Raji (cell line): Measurements from ENCODE around the gene MACROD2.

Source experiments
- POLR2A ChIP-seq: IDR thresholded peaks from 2 replicates; pipeline ENCODE4 v1.6.1; 2011; ENCODE audit warnings: low read depth, low read length, control low read depth; ENCODE audit not compliant: insufficient read depth

The MACROD2 gene

DNA sequence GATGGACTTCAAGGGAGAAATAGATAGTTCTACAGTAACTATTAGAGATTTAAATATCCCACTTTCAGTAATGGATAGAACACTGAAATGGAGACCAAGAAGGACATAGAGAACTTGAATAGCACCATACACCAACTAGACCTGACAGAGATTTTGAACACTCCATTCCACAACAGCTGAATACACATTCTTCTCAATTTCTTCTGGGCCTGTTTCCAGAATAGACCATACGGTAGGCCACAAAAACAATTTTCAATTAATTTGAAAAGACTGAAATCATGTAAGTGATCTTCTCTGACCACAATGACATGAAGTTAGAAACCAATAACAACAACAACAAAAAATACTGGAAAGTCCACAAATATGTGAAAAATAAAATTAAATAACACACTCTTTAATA is 1321.2 kb downstream of the MACROD2 start:
- TF ChIP-seq POLR2A = no peak

DNA sequence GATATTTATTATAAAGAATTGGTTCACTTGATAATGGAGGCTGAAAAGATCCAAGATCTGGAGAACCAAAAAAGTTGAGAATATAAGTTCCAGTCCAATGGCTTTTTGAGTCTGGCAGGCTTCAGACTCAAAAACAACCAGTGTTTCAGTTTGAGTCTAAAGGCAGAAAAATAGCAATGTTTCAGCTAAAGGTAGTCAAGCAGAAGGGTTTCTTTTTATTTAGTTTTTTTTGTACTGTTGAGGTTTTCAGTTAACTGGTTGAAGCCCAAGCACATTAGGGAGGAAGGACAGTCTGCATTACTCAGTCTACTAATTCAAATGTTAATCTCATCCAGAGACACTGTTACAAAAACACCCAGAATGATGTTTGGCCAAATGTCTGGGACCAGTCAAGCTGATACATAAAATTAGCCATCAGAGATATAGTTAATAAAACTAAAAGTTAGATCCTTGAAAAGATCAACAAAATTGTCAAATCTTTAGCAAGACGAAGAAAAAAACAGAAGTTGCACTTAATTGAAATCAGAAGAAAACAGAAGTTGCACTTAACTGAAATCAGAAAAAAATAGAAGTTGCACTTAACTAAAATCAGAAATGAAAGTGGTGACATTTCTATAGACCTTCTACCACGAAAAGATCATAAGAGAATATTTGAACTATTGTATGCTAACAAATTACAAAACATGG is 1322.4 kb downstream of the MACROD2 start:
- no peak for TF ChIP-seq POLR2A

DNA sequence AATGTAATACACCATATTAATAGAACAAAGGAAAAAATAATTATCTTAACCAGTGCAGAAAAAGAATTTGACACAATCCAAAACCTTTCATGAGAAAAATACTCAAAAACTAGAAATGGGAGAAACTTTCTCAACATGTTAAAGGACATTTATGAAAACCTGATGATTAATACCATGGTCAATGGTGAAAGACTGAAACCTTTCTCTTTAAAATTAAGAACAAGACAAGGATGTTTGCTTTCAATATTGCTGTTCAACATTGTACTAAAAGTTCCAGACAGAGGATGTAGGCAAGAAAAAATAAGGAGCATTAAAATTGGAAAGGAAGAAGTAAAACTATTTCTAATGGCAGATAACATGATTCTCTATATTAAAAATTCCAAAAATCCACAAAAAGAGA is 1323.4 kb downstream of the MACROD2 start:
- TF ChIP-seq POLR2A = no peak

DNA sequence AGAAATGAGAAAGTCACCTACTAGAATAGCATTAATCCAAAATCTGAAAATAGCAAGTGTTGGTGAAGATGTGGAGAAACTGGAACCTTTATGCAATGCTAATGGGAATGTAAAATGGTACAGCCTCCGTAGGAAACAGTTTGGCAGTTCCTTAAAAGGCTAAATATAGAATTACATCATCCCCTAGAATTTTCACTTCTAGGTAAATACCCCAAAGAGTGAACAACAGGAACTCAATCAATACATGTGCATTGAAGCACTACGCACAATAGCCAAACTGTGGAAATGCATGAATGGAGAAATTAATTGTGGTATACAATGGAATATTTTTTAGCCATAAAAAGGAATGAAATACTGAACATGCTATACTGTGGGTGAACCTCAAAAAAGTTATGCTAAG is 1324.1 kb downstream of the MACROD2 start:
- TF ChIP-seq POLR2A = no peak

DNA sequence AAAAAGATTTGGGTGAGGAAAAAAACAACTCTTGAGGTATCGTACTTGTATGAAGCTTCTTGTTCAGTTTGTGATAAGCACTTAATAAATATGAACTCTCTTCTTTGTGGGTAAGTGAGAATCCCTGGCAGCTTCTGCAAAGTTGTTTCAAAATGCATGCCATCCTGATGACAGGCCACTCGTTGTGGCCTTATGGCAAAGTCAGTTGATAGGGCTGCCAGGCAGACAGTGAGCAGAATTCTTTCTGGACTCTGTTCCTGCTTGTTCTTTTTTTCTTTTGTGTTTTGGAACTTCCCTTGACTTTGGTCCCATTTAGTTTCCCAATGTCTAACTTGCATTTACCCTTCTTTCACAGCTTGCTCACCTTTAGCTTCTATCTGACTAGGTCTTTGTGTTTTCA is 1325.6 kb downstream of the MACROD2 start:
- no peak for TF ChIP-seq POLR2A

DNA sequence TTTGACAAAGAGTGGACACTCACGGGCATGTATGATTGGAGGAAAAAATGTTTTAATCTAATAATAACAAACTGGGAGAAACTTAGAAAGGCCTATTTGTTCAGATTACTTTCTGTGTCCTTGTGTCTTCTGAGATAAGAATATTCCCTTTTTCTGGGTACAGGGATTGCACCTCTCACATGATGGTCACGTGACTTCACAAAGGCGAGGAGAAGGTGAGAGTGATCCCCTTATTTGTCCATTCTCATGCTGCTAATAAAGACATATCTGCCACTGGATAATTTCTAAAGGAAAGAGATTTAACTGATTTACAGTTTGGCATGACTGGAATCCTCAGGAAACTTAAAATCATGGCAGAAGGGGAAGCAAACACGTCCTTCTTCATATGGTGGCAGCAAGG is 1331.8 kb downstream of the MACROD2 start:
- TF ChIP-seq POLR2A = no peak

DNA sequence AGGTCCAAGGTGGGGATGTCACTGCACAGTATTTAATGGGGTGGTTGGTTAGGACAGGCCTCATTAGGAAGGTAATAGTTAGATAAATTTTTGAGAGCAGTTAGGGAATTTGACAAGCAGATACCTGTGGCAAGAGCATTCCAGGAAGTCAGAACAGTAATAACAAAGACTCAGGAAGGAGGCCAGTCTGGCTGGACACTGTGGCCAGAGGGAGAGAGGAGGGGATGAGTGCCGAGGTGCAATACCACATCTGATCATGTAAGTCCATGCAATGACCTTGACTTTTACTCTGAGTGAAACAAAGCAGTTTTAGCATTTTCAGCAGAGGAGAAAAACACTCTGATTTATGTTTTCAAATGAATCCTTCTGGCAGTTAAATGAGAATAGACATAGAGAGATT is 1332.8 kb downstream of the MACROD2 start:
- no peak for TF ChIP-seq POLR2A

DNA sequence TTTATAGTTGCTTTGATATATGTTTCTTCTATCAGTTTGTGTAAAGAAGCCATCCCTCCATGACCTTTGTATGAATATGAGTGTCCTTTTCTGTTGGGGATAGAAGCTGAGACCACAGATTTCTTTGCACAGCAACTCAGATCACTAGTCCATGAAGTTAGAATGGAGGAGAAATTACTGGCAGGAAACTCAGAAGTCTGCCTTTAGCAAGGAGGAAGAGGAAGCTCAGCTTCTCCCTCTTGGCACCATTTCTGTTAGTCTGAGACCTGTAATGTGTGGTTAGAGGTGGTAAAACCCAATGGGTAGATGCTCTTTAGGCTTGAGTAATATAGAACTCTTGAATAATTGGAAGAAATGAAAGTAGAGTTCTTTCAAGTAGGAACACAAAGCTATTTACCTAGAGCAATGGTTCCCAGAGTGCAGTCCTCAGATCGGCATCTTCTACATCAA is 1337.4 kb downstream of the MACROD2 start:
- TF ChIP-seq POLR2A = no peak

DNA sequence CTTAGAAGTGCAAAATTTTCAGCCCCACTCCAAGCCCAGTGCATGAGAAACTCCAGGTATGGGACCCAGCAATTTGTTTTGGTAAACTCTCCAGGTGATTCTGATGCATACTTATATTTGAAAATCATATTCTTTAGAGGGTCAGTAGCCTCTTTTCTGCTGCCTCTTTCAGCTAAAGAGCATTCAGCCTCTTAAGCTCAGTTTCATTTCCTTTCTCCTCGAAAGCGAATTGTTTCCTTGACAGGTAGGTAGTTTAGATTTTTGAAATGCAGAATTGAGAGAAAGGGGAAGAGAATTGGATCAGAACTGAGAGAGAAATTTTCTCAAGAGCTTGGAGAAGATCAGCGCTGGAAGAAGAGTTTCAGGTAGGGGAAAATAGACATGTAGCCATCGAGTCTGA is 1337.9 kb downstream of the MACROD2 start:
- no peak for TF ChIP-seq POLR2A

DNA sequence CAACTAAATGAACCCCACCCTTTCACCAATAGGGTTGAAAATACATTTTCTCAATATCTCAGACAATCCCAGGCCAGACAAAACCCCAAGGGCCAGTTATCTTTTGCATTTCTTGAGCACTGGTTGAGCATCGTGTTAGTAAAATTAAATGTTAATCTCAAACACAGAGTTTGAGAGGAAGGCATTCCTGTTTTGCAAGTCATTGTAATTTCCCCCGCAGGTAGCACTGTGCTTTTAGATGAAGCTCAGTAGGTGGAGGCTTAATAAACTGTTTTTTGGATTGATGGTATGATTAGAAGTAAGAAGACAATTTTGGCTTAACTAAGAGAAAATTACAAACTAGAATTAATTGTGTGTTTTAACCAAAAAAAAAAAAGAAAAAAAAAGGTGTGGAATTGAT is 1340.7 kb downstream of the MACROD2 start:
- TF ChIP-seq POLR2A = no peak

DNA sequence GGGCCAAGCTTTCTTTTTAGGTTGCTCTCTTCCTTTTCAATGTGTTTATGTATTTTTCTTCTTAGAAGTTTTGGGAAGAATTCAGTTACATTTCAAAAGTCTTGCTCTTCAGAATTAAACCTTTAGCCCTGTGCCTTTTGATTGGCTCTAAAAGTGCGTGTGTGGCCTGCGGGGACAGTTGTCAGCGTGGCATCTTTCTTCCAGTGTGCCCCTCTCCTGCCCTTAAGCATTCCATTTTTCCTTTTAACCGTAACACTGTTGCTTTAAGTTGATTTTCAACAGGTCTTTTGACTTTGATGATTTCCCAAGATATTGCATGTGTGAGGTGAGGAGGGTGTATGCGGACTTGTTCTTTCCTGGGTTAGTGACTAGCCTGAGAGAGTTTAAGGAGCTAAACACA is 1341.2 kb downstream of the MACROD2 start:
- TF ChIP-seq POLR2A = no peak

DNA sequence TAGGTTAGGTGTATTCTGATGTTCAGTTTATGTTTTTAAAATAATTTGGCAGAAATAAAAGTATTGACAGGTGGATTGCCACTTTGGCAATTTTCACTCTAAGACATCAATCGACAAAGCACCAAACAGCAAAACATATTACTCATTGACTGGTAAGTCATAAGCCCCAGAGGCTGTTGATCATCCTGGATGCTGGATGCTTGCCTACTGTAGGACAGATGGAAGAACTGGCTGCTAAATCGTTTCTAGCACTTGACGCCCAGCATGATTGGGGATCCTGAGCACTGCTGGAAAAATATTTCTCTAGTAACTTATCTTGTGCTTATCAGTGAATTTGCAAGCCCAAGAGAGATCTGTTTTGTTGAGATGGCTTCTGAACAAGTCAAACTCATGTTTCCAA is 1343.9 kb downstream of the MACROD2 start:
- no peak for TF ChIP-seq POLR2A

DNA sequence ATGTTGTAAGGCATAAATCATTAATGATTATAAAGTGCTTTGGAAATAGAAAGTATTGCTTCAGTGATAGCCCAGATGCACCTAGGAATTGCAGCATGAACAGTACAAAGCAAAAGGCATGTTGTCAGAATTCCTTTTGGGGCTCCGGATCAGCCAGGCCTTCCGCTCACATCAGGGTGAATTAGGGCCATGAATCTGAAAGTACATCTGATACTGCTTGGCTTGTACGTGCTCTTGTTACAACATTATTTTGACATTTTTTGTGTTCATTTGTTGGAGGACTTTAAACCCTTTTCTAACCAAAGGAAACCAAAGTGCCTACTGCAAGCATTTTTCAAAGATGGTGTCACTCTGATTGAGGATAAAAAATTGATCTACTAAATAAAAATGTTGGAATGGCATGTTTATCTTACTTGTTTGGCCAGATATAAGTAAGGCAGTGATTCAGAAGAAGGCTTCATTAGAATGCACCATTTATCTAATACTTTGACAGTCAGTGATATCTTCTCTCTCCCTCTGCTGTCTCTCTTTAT is 1347.7 kb downstream of the MACROD2 start:
- no peak for TF ChIP-seq POLR2A

DNA sequence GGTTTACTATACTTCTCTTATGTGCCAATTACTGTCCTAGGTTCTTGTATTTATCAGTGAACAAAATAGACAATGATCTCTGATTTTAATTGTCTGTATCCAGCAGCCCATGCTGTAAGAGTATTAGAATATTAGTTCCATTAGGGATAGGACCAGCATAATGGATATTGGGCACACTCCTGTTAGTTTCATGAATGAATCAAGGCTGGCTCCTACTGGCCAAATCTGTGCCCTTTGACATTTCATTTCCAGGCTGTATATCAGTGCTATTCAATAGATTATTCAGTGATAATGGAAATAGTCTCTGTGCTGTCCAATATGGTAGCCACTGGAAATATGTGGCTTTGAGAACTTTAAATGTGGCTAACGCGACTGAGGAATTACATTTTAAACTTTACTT is 1350.0 kb downstream of the MACROD2 start:
- TF ChIP-seq POLR2A = no peak

DNA sequence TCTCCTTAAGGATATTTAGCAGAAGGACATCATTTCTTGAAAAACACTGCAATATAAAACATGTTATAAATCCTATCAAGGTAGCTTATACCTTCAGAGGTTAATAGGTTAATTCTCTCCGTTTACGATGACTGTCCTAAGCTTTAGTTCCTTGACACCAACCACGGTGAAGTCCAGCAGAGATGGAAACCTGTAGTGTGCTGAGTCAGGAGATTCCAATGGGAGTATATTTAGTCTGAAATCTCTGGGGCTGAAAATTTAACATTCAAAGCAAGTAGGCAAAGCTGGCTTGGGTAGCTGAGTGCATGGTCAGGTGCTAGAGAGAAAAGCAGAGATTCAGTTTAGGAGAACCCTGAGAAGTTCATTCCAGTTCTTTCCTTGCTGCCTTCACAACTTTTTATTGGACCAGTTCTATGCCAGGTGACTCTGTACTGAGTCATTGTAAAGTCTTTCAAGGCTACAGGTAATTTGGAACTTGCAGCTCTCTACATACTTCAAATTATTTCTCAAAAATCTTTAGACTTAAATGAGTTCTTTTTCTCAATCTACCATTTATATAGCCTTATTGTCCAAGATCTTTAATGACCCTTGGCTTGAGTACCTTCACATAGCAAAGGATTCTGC is 1351.5 kb downstream of the MACROD2 start:
- TF ChIP-seq POLR2A = no peak

DNA sequence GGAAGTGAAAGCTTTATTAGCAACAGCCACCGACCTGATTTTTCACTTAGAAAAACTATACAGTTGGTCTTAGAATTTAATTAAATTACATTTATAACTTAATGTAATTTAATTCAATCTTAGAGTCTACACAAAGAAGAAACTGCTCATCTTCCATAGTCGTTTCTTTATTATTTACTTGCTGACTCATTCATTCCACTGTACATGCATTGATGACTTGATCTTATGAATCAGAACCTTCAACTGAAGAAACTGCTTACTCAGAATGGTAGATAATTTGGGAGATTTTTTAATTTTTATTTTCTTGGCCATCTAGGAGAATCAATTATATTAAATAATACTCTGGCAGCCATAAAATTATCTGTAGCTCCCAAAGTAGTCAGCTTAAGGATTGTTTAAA is 1363.7 kb downstream of the MACROD2 start:
- TF ChIP-seq POLR2A = no peak

DNA sequence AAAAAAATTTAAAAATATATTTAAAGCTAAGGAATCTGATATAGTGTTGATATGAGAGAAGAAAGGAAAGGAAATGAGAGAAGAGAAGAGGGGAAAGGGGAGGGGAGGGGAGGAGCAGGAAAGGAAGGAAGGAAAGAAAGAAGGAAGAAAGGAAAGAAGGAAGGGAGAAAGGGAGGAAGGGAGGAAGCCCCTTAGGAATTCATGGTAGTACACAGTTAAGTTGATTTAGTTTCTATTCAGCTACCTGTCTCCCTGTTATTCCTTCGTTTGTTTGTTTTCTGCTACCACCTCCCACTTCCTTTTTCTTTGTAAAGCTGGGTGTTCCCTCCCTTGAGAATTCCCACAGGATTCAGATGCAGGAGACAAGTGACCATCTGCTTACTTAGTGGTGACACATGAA is 1367.5 kb downstream of the MACROD2 start:
- no peak for TF ChIP-seq POLR2A
